Gastrocnemius medialis (tissue), 4 donors: ENCODE results near the gene NAA25.

Experiments used
- CTCF ChIP-seq, 5 experiments: fragments of 450-650 bp in 3 of 5; fragments of 200-600 bp in 2 of 5; sonication (generic) in 2 of 5; IDR thresholded peaks in 4 of 5; conservative IDR thresholded peaks in 1 of 5; 1 replicate in 4 of 5; 2 replicates in 1 of 5; pipeline ENCODE4 v1.5.1; 2016 to 2019; ENCODE audit warnings: antibody characterized with exemption in 5 of 5, mild to moderate bottlenecking in 3 of 5, moderate library complexity in 3 of 5
- POLR2A ChIP-seq, 2 donors: fragments of 450-650 bp; IDR thresholded peaks; one replicate each; pipeline ENCODE4 v1.6.1; 2017; ENCODE audit warnings: antibody characterized with exemption in 2 of 2, mild to moderate bottlenecking in 2 of 2, moderate library complexity in 2 of 2

- TF ChIP-seq CTCF (IDR thresholded peaks at IDR 0.05 in 4 of 5, conservative IDR thresholded peaks at IDR 0.05 in 1 of 5) = no peak
- no peak for TF ChIP-seq POLR2A (IDR thresholded peaks at IDR 0.05)
Observed at GRCh38 chr12:112126000-112126438, 17.4 kb upstream of the NAA25 start.
